Measurements from ENCODE around the gene OR51B2.

OR51B2 gene

DNA sequence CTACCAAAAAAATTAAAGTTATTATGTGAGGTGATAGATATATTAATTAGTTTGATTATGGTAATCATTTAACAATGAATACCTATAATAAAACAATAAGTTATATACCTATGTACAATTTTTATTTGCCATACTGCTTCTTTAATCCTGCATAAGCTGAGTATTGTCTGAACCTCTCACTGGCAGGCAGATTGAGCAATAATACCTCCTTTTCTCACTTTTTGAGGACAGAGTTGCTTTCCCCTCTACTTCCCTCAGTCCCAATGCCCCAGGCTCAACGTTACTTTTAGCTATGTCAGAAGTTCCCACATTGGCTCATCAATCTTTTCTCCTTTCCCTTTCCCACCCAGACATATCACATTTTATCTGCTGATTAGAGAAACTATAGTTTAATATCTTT, 25.5 kb upstream of the OR51B2 start:
- CTCF ChIA-PET = no interaction called here
- H3K4me3 ChIP-seq (ENCODE audit: low read depth, low read length) = no peak overlapping the region

DNA sequence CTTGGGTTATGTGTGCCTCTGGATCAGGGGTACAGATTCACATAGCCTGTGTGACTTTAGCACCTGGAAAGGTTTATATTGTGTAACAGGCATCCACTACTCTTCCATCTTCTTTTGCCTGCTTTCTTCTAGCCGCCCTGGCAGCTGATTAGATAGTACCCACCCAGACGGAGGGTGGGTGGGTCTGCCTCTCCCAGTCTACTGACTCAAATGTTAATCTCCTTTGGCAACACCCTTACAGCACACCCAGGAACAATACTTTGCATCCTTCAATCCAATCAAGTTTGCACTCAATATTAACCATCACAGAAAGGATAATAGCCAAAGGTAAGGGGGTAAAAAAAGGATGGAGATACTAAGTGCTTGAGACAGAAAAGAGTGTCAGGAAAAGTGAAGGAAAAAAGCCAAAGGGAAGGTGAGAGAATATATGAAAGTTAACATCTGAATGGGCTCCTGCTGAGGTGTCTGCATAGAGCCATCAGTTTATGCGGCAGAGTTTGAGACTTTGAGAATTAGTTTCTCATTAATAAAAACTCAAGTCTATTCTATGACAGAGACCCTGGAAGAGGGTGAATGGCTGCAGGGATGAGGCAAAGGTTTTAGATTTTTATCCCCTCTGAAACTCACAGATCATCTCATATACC, 24.6 kb upstream of the OR51B2 start:
- ChIA-PET POLR2A (no interaction called here), CTCF (interaction anchor here (0.6 kb wide), 1 partner anchor 8 kb away, joined by 4 read pairs; no protein-coding TSS in a partner anchor)
- TF ChIP-seq, protein P1, sequence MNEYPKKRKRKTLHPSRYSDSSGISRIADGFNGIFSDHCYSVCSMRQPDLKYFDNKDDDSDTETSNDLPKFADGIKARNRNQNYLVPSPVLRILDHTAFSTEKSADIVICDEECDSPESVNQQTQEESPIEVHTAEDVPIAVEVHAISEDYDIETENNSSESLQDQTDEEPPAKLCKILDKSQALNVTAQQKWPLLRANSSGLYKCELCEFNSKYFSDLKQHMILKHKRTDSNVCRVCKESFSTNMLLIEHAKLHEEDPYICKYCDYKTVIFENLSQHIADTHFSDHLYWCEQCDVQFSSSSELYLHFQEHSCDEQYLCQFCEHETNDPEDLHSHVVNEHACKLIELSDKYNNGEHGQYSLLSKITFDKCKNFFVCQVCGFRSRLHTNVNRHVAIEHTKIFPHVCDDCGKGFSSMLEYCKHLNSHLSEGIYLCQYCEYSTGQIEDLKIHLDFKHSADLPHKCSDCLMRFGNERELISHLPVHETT (tag by site-specific recombination; IDR thresholded peaks at IDR 0.05) = no peak
- Histone ChIP-seq H3K4me1 (ENCODE audit: control insufficient read depth, insufficient read depth, low read length) (no peaks in the 10 kb centered on the region), H3K36me3 (ENCODE audit: control insufficient read depth in 2 of 2, insufficient read depth in 1 of 2, low read length in 2 of 2) (no peaks in the 10 kb centered on the region), H3K9me3 (ENCODE audit: control insufficient read depth, insufficient read depth, low read depth, low read length) (no peaks in the 10 kb centered on the region), H3K27ac (ENCODE audit: extremely low read depth, low read depth, low read length) (no peak overlapping the region), H3K4me3 (ENCODE audit: low read depth, low read length) (no peak overlapping the region)

More for the DNA sequence above, 25.5 kb upstream of the OR51B2 start:
- no peaks in the 10 kb centered on the region for H3K9me3 ChIP-seq (ENCODE audit: control insufficient read depth, insufficient read depth, low read depth, low read length)
- POLR2A ChIA-PET = no interaction called here
- H3K36me3 ChIP-seq (ENCODE audit: control insufficient read depth in 2 of 2, insufficient read depth in 1 of 2, low read length in 2 of 2) = no peaks in the 10 kb centered on the region
- TF ChIP-seq ZNF37A (tag by site-specific recombination; IDR thresholded peaks at IDR 0.05) (no peak), ZBTB21 (tag by site-specific recombination; IDR thresholded peaks at IDR 0.05) (no peak), SETDB1 (IDR thresholded peaks at IDR 0.05; ENCODE audit: insufficient read length, low read length) (no peak), ZNF394 (tag by site-specific recombination; IDR thresholded peaks at IDR 0.05; ENCODE audit: borderline replicate concordance) (no peak), IKZF3 (tag by site-specific recombination; IDR thresholded peaks at IDR 0.05) (no peak)
- TF ChIP-seq, protein P2, sequence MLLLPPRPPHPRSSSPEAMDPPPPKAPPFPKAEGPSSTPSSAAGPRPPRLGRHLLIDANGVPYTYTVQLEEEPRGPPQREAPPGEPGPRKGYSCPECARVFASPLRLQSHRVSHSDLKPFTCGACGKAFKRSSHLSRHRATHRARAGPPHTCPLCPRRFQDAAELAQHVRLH (tag by site-specific recombination; IDR thresholded peaks at IDR 0.05) = no peak
- TF ChIP-seq, protein P3, sequence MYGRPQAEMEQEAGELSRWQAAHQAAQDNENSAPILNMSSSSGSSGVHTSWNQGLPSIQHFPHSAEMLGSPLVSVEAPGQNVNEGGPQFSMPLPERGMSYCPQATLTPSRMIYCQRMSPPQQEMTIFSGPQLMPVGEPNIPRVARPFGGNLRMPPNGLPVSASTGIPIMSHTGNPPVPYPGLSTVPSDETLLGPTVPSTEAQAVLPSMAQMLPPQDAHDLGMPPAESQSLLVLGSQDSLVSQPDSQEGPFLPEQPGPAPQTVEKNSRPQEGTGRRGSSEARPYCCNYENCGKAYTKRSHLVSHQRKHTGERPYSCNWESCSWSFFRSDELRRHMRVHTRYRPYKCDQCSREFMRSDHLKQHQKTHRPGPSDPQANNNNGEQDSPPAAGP (tag by site-specific recombination; IDR thresholded peaks at IDR 0.05) = no peak
- H3K27ac ChIP-seq (ENCODE audit: extremely low read depth, low read depth, low read length) = no peak overlapping the region
- H3K4me1 ChIP-seq (ENCODE audit: control insufficient read depth, insufficient read depth, low read length) = no peaks in the 10 kb centered on the region

DNA sequence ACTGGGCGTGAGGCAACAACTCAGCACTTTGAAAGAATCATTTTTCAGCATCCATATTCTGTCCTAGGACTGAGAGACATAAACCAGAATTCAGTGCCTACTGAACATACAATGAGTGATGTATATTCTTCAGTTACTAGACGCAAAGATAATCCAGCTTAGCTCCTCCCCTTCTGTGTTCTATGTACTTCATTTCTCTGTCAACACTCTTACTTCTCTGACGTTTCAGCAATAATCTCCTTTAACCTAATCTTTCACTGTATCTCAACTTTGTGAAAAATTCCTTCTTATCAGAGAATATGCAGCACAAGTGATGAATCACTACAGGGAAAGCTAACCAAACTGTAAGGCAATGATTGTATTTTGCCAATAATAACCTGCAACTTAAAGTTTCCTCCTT, 21.7 kb upstream of the OR51B2 start:
- TF ChIP-seq ZNF529 (tag by site-specific recombination; IDR thresholded peaks at IDR 0.05; ENCODE audit: insufficient replicate concordance) (no peak), ZNF10 (tag by site-specific recombination; IDR thresholded peaks at IDR 0.05) (no peak), ZNF311 (tag by site-specific recombination; IDR thresholded peaks at IDR 0.05; ENCODE audit: borderline replicate concordance) (no peak), ZNF654 (tag by site-specific recombination; IDR thresholded peaks at IDR 0.05; ENCODE audit: low read depth) (no peak)
- Histone ChIP-seq H3K4me1 (ENCODE audit: control insufficient read depth, insufficient read depth, low read length) (no peaks in the 10 kb centered on the region), H3K9me3 (ENCODE audit: control insufficient read depth, insufficient read depth, low read depth, low read length) (no peaks in the 10 kb centered on the region), H3K36me3 (ENCODE audit: control insufficient read depth in 2 of 2, insufficient read depth in 1 of 2, low read length in 2 of 2) (no peaks in the 10 kb centered on the region), H3K27ac (ENCODE audit: extremely low read depth, low read depth, low read length) (no peak overlapping the region), H3K4me3 (ENCODE audit: low read depth, low read length) (no peak overlapping the region)
- CTCF ChIA-PET = interaction anchor here (0.6 kb wide), 1 partner anchor 234 kb away, joined by 3 read pairs; no protein-coding TSS in a partner anchor
- POLR2A ChIA-PET = no interaction called here

DNA sequence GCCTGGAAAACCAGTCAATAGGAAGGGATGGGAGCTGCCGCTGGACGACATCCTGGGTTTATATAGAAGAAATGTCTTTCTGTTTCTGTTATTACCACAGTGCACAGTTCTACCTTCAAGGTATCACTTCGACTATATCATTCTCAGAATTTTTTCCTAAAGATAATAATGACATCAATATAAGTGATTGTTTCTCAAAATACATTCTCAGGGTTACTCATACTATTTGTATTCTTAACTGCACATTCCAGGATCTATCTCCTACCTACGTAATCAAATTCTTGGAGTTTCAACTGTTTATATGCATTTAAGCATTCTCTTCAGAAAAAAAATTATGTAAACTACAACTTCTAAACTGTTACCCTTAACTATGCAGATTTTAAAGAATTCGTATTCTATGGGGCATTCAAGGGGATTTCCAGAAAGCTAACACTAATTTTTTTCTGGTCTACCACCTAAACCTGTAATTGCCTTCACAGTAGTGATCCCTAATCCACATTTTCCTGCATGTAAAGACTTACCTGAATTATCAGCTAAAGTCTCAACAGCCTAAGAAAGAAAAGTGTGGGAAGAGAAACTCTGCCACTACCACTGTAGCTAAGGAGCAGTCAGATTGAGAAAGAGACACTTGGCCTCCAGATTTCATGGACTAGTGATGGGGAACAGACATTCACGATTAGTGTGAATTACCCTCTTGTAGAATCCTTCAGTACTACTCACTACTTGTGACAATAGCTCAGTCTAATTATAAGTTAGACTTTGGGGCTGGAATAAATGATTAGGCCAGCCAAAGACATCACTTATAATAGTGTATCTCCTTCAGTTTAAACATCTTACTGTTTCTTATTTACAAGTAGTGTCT, 19.6 kb upstream of the OR51B2 start, which contains the start of gene OR51B5:
OR51B5 (minus strand) TSS at position 51 of the 862 bp plus-strand sequence; CDS start at position 51, 0 bp downstream.
- Histone ChIP-seq H3K9me3 (ENCODE audit: control insufficient read depth, insufficient read depth, low read depth, low read length) (no peaks in the 10 kb centered on the region), H3K4me1 (ENCODE audit: control insufficient read depth, insufficient read depth, low read length) (no peaks in the 10 kb centered on the region), H3K27ac (ENCODE audit: extremely low read depth, low read depth, low read length) (no peak within 1 kb of the TSS), H3K4me3 (ENCODE audit: low read depth, low read length) (no peak within 1 kb of the TSS), H3K36me3 (ENCODE audit: control insufficient read depth in 2 of 2, insufficient read depth in 1 of 2, low read length in 2 of 2) (no peaks in the 10 kb centered on the region)
- ChIA-PET POLR2A (no interaction called here), CTCF (interaction anchor here (1.1 kb wide), 1 partner anchor 221 kb away, joined by 5 read pairs; no protein-coding TSS in a partner anchor)
- TF ChIP-seq ZNF202 (tag by site-specific recombination; IDR thresholded peaks at IDR 0.05; ENCODE audit: borderline replicate concordance) (no peak), ZNF677 (tag by site-specific recombination; IDR thresholded peaks at IDR 0.05) (no peak), ZNF214 (tag by site-specific recombination; IDR thresholded peaks at IDR 0.05; ENCODE audit: borderline replicate concordance) (no peak), ZNF473 (tag by site-specific recombination; IDR thresholded peaks at IDR 0.05) (no peak), ZNF585B (tag by site-specific recombination; IDR thresholded peaks at IDR 0.05) (no peak), ZNF623 (tag by site-specific recombination; IDR thresholded peaks at IDR 0.05) (no peak), ZNF416 (tag by site-specific recombination; IDR thresholded peaks at IDR 0.05) (no peak), ZNF175 (tag by site-specific recombination; IDR thresholded peaks at IDR 0.05) (no peak), ZFHX2 (tag by site-specific recombination; conservative IDR thresholded peaks at IDR 0.05) (no peak), ZNF114 (tag by site-specific recombination; IDR thresholded peaks at IDR 0.05) (no peak)
- TF ChIP-seq, protein P4, sequence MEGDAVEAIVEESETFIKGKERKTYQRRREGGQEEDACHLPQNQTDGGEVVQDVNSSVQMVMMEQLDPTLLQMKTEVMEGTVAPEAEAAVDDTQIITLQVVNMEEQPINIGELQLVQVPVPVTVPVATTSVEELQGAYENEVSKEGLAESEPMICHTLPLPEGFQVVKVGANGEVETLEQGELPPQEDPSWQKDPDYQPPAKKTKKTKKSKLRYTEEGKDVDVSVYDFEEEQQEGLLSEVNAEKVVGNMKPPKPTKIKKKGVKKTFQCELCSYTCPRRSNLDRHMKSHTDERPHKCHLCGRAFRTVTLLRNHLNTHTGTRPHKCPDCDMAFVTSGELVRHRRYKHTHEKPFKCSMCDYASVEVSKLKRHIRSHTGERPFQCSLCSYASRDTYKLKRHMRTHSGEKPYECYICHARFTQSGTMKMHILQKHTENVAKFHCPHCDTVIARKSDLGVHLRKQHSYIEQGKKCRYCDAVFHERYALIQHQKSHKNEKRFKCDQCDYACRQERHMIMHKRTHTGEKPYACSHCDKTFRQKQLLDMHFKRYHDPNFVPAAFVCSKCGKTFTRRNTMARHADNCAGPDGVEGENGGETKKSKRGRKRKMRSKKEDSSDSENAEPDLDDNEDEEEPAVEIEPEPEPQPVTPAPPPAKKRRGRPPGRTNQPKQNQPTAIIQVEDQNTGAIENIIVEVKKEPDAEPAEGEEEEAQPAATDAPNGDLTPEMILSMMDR (tag by site-specific recombination; IDR thresholded peaks at IDR 0.05) = no peak
